H9 (cell line): Measurements from ENCODE around the gene CHTF8. TPM values are rescaled to one million over a fixed set of nuclear protein-coding genes. Genes with fewer than 3 reads are reported as not detected.
A peak's percentile ranks its signal among the peaks of the same experiment; 100 is the strongest.

Experiments used
- DNase-seq: peaks from one replicate; pipeline ENCODE4 v3.0.0-alpha.2; 2017
- H2AFZ ChIP-seq: one replicate; pipeline ENCODE4 v1.6.1; 2013; ENCODE audit warnings: mild to moderate bottlenecking, low read length, control low read depth, moderate library complexity
- H2AK5ac ChIP-seq: 2 replicates; pipeline ENCODE4 v1.6.1; 2013; ENCODE audit warnings: low read length, control low read depth, mixed read lengths; ENCODE audit not compliant: insufficient read length
- H2BK120ac ChIP-seq: one replicate; pipeline ENCODE4 v1.6.1; 2013; ENCODE audit warnings: low read depth, mild to moderate bottlenecking, low read length, control low read depth, inconsistent platforms; ENCODE audit not compliant: poor library complexity, severe bottlenecking
- H2BK12ac ChIP-seq: 2 replicates; pipeline ENCODE4 v1.6.1; 2013; ENCODE audit warnings: low read length, control low read depth, mixed read lengths, low read depth; ENCODE audit not compliant: insufficient read length
- H2BK15ac ChIP-seq: 2 replicates; pipeline ENCODE4 v1.6.1; 2013; ENCODE audit warnings: low read depth, low read length, control low read depth
- H2BK20ac ChIP-seq: one replicate; pipeline ENCODE4 v1.6.1; 2013; ENCODE audit warnings: low read depth, mild to moderate bottlenecking, low read length, control low read depth, inconsistent platforms; ENCODE audit not compliant: poor library complexity, severe bottlenecking
- H2BK5ac ChIP-seq: 2 replicates; pipeline ENCODE4 v1.6.1; 2013; ENCODE audit warnings: low read length, control low read depth, mixed read lengths; ENCODE audit not compliant: insufficient read length
- H3K14ac ChIP-seq: 2 replicates; pipeline ENCODE4 v1.6.1; 2013; ENCODE audit warnings: low read length, control low read depth; ENCODE audit not compliant: insufficient read depth
- H3K18ac ChIP-seq: 2 replicates; pipeline ENCODE4 v1.6.1; 2013; ENCODE audit warnings: low read depth, mild to moderate bottlenecking, mixed read lengths, low read length, control low read depth; ENCODE audit not compliant: insufficient read length
- H3K23ac ChIP-seq: 2 replicates; pipeline ENCODE4 v1.6.1; 2013; ENCODE audit warnings: low read length, control low read depth, mixed read lengths, low read depth; ENCODE audit not compliant: insufficient read length
- H3K23me2 ChIP-seq: 2 replicates; pipeline ENCODE4 v1.6.1; 2013; ENCODE audit warnings: low read depth, mild to moderate bottlenecking, mixed read lengths, low read length, control low read depth; ENCODE audit not compliant: insufficient read length, poor library complexity, severe bottlenecking
- H3K27ac ChIP-seq: 2 replicates; pipeline ENCODE4 v1.5.1; 2013; ENCODE audit warnings: low read length, control low read depth, mixed read lengths, low read depth; ENCODE audit not compliant: insufficient read length
- H3K27me3 ChIP-seq: 2 replicates; pipeline ENCODE4 v1.6.1; 2013; ENCODE audit warnings: low read length, control low read depth, inconsistent platforms; ENCODE audit not compliant: insufficient read depth
- H3K4ac ChIP-seq: 2 replicates; pipeline ENCODE4 v1.6.1; 2013; ENCODE audit warnings: low read depth, mild to moderate bottlenecking, control low read depth, inconsistent platforms, low read length, moderate library complexity
- H3K4me1 ChIP-seq: 2 replicates; pipeline ENCODE4 v1.6.1; 2013; ENCODE audit warnings: low read length, control low read depth, inconsistent platforms; ENCODE audit not compliant: insufficient read depth
- H3K4me2 ChIP-seq: 2 replicates; pipeline ENCODE4 v1.6.1; 2013; ENCODE audit warnings: low read length, control low read depth, mixed read lengths; ENCODE audit not compliant: insufficient read length, insufficient read depth
- H3K56ac ChIP-seq: 2 replicates; pipeline ENCODE4 v1.6.1; 2013; ENCODE audit warnings: low read depth, mild to moderate bottlenecking, mixed read lengths, low read length, control low read depth; ENCODE audit not compliant: insufficient read length
- H3K79me1 ChIP-seq: 2 replicates; pipeline ENCODE4 v1.6.1; 2013; ENCODE audit warnings: low read depth, mild to moderate bottlenecking, moderate library complexity, low read length, control low read depth, inconsistent platforms; ENCODE audit not compliant: insufficient read depth, poor library complexity, severe bottlenecking
- H3K79me2 ChIP-seq: 2 replicates; pipeline ENCODE4 v1.6.1; 2013; ENCODE audit warnings: low read length, control low read depth, inconsistent platforms; ENCODE audit not compliant: insufficient read depth
- H3K9ac ChIP-seq: 2 replicates; pipeline ENCODE4 v1.6.1; 2013; ENCODE audit warnings: low read length, control low read depth, mixed read lengths; ENCODE audit not compliant: insufficient read length; ENCODE audit errors: extremely low read depth
- H3K9me3 ChIP-seq: one replicate; pipeline ENCODE4 v1.6.1; 2013; ENCODE audit warnings: low read depth, low read length, inconsistent platforms; ENCODE audit not compliant: control insufficient read depth
- H3T11ph ChIP-seq: one replicate; pipeline ENCODE4 v1.6.1; 2013; ENCODE audit warnings: mild to moderate bottlenecking, low read length, control low read depth, inconsistent platforms
- H4K20me1 ChIP-seq: one replicate; pipeline ENCODE4 v1.6.1; 2013; ENCODE audit not compliant: control insufficient read depth, insufficient read length, insufficient read depth
- H4K5ac ChIP-seq: 2 replicates; pipeline ENCODE4 v1.6.1; 2013; ENCODE audit warnings: low read depth, mild to moderate bottlenecking, mixed read lengths, low read length, control low read depth; ENCODE audit not compliant: insufficient read length
- H4K8ac ChIP-seq: replicated peaks from 2 replicates; pipeline ENCODE4 v1.6.1; 2013; ENCODE audit warnings: low read length, control low read depth, mixed read lengths, low read depth; ENCODE audit not compliant: insufficient read length
- H4K91ac ChIP-seq: 2 replicates; pipeline ENCODE4 v1.6.1; 2013; ENCODE audit warnings: low read depth, mild to moderate bottlenecking, moderate library complexity, mixed read lengths, low read length, control low read depth; ENCODE audit not compliant: insufficient read length
- H3K27ac Mint-ChIP-seq, 3 experiments: 2 replicates in 2 of 3; 3 replicates in 1 of 3; pipeline ENCODE4 v1.8.0; 2020 to 2021; ENCODE audit warnings: mixed read lengths in 3 of 3, mild to moderate bottlenecking in 1 of 3, moderate library complexity in 1 of 3
- H3K27me3 Mint-ChIP-seq: 2 replicates; pipeline ENCODE4 v1.8.0; 2021; ENCODE audit warnings: low read depth, mild to moderate bottlenecking, moderate library complexity, mixed read lengths
- H3K36me3 Mint-ChIP-seq, 3 experiments: 2 replicates in 2 of 3; 3 replicates in 1 of 3; pipeline ENCODE4 v1.8.0; 2020 to 2021; ENCODE audit warnings: low read depth in 3 of 3, mixed read lengths in 3 of 3; ENCODE audit not compliant: insufficient read depth in 1 of 3
- H3K4me1 Mint-ChIP-seq, 2 experiments: 2 replicates each; pipeline ENCODE4 v1.8.0; 2020; ENCODE audit warnings: mixed read lengths in 2 of 2
- H3K4me3 Mint-ChIP-seq, 2 experiments: 2 replicates in 1 of 2; 3 replicates in 1 of 2; pipeline ENCODE4 v1.8.0; 2020 to 2021; ENCODE audit warnings: mild to moderate bottlenecking in 2 of 2, mixed read lengths in 2 of 2, moderate library complexity in 1 of 2
- H3K9me3 Mint-ChIP-seq, 2 experiments: 2 replicates in 1 of 2; 3 replicates in 1 of 2; pipeline ENCODE4 v1.8.0; 2020; ENCODE audit warnings: mild to moderate bottlenecking in 2 of 2, mixed read lengths in 2 of 2, moderate library complexity in 1 of 2
- WGBS: extraction: QIAGEN DNeasy Blood & Tissue Kit; methylation state at CpG from one replicate; pipeline ENCODE4 v1.1.7; 2013; ENCODE audit warnings: missing lambda C conversion rate, low lambda C conversion rate, mixed read lengths; ENCODE audit not compliant: insufficient read length; ENCODE audit errors: extremely low coverage; 5-methylcytosine and 5-hydroxymethylcytosine counted together
- total RNA-seq: library from RNA; stranded (reverse); gene quantifications from 2 replicates; pipeline ENCODE4 v1.2.1, GENCODE V29; 2021
- TF ChIP-seq, protein P1 (sequence below): fragments of 200-600 bp; sonication (generic); conservative IDR thresholded peaks from 3 replicates; pipeline ENCODE4 v1.8.0; 2021; ENCODE audit warnings: antibody characterized with exemption, mild to moderate bottlenecking

CHTF8 gene
- total RNA-seq, 1 experiment from 2014 or later = 168 TPM

- no peak overlapping the region for H2BK12ac ChIP-seq
- no peaks in the 10 kb centered on the region for H3K79me2 ChIP-seq
- no peak overlapping the region for H2AFZ ChIP-seq
- DNase-seq = no peak
- no peak overlapping the region for H3K23ac ChIP-seq
- H3K4me1 ChIP-seq = peaks cover 18% of the 10 kb centered on the region; the same call in 1 of the 2 replicates
- no peaks in the 10 kb centered on the region for H3K27me3 ChIP-seq
- no peak overlapping the region for H2BK5ac ChIP-seq
- peak overlapping the region; percentile 63; the same call in 1 of the 2 replicates for H3K14ac ChIP-seq
- H2BK120ac ChIP-seq = no peak overlapping the region
- no peaks in the 10 kb centered on the region for H4K20me1 ChIP-seq
- no peaks in the 10 kb centered on the region for H3K9me3 Mint-ChIP-seq
- H3K4ac ChIP-seq = no peak overlapping the region
- TF ChIP-seq, protein P1, sequence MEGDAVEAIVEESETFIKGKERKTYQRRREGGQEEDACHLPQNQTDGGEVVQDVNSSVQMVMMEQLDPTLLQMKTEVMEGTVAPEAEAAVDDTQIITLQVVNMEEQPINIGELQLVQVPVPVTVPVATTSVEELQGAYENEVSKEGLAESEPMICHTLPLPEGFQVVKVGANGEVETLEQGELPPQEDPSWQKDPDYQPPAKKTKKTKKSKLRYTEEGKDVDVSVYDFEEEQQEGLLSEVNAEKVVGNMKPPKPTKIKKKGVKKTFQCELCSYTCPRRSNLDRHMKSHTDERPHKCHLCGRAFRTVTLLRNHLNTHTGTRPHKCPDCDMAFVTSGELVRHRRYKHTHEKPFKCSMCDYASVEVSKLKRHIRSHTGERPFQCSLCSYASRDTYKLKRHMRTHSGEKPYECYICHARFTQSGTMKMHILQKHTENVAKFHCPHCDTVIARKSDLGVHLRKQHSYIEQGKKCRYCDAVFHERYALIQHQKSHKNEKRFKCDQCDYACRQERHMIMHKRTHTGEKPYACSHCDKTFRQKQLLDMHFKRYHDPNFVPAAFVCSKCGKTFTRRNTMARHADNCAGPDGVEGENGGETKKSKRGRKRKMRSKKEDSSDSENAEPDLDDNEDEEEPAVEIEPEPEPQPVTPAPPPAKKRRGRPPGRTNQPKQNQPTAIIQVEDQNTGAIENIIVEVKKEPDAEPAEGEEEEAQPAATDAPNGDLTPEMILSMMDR = no peak
- H3K27me3 Mint-ChIP-seq = no peaks in the 10 kb centered on the region; the same call in 1 of the 2 replicates
- no peak overlapping the region for H2AK5ac ChIP-seq
- peak overlapping the region; percentile 49 to 91 (median 59); a peak in 4 of 7 replicates for H3K27ac Mint-ChIP-seq
- H3K79me1 ChIP-seq = no peaks in the 10 kb centered on the region
- H3K56ac ChIP-seq = no peak overlapping the region
- no peak overlapping the region for H4K8ac ChIP-seq
- H3T11ph ChIP-seq = no peak overlapping the region
- no peak overlapping the region for H3K4me2 ChIP-seq
- H2BK15ac ChIP-seq = 0 out of 2 replicates have a peak overlapping the region, but pooled peaks have one; percentile 61
- 100% methylated on average over 1 of the region's 3 CpGs for WGBS
- peaks cover 0 to 5% (median 4%) of the 10 kb centered on the region in 3 experiments; a peak in 4 of 7 replicates for H3K36me3 Mint-ChIP-seq
- peaks cover 43 to 44% of the 10 kb centered on the region in 2 experiments for H3K4me1 Mint-ChIP-seq
- H3K27ac ChIP-seq = no peak overlapping the region
- no peaks in the 10 kb centered on the region for H3K9me3 ChIP-seq
- H4K91ac ChIP-seq = no peak overlapping the region
- H2BK20ac ChIP-seq = no peak overlapping the region
- H3K18ac ChIP-seq = peak overlapping the region; percentile 59
- no peak overlapping the region for H3K9ac ChIP-seq
- H4K5ac ChIP-seq = no peak overlapping the region
- no peaks in the 10 kb centered on the region for H3K23me2 ChIP-seq
- no peak overlapping the region for H3K4me3 Mint-ChIP-seq
Observed at GRCh38 chr16:69087161-69087581, 45.2 kb downstream of the CHTF8 start.
